ELF-1 (cell line): ENCODE measurements around the gene FGFR2.

Experiments used
- DNase-seq: peaks from one replicate; pipeline ENCODE4 v3.0.0-alpha.2; 2016; ENCODE audit warnings: low read depth, low spot score

Gene FGFR2

GRCh38 chr10:121610798-121611323, 12.6 kb upstream of the FGFR2 start:
- no peak for DNase-seq

DNA sequence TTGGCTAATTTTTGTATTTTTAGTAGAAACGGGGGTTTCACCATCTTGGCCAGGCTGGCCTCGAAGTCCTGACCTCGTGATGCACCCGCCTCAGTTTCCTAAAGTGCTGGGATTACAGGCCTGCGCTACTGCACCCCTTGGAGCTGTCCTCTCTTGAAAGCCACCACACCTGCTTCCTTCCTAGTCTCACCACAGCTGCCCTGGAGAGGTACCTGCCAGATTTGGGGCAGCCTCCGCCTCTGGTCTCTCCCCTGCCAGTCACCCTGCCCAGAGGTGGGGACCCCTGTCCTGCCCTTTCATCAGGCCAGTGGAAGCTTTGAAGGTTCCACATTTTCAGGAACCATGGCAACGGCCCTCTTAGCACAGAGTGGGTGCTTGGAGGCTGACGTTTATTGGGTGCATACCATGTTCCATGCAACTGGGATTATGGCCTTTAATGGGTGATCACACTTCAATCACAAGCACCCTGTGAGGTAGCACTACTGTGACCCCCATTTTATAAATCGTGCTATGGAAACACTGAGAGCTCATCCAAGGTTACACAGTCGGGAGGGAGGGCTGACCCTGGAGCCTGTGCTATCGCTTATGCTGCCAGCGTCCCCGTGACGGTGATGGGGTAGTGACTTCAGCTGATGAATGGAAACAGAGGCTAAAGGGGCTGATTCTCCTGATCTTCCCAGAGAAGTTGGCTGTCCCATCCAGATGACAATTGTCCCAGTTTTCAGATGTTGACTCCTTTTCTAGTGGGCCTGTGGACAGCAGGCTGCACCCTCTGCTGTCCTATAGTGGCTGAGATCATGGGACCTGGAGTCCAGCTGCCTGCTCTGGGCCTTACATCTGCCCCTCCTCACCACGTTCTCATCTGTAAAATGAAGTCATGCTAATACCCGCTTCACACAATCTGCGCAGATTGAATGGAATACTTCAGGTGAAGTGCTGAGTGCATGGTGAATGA, 11.5 kb upstream of the FGFR2 start:
- no peak for DNase-seq

GRCh38 chr10:121608469-121609190, 10.4 kb upstream of the FGFR2 start:
- DNase-seq = peak; percentile 87

GRCh38 chr10:121607310-121608055, 9.2 kb upstream of the FGFR2 start:
- no peak for DNase-seq

- DNase-seq = no peak
These were observed 7.5 kb upstream of the FGFR2 start for GRCh38 chr10:121605708-121606107.

DNA sequence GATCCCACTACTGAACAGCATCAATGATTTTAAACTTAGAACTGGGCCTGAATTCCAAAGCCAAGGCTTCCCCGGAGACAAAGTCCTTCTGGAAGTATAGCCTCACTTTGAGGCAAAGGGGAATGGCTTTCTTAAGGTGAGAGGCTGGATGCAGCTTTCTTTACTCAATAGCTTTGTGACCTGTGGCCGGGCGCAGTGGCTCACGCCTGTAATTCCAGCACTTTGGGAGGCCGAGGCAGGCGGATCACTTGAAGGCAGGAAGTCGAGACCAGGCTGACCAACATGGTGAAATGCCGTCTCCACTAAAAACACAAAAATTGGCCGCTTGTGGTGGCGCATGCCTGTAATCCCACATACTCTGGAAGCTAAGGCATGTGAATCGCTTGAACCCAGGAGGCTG, 3.2 kb upstream of the FGFR2 start:
- DNase-seq = peak; percentile 44

DNA sequence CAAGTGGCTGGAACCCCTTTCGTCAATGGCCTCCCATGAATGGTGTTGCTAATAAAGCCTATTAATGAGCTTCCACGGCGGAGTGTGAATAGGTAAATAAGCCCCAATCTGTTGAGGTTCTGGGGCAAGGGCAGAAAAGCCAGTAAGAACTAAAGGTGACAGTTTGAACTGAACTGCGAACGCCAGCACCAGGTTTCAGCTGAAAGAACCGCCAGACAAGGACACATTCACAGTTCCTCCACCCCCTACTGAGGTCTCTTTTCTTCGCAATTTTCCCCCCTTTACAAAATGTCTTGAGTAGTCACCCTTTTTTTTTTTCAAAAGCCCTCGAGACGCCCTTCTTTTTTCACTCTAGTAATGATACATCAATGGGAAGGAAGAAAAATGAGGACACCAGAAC, 2.4 kb upstream of the FGFR2 start:
- no peak for DNase-seq

- no peak for DNase-seq
These were observed 1.7 kb upstream of the FGFR2 start for GRCh38 chr10:121599947-121600346.

GRCh38 chr10:121597504-121598262, 561 bp downstream of the FGFR2 start:
- peak; percentile 60 for DNase-seq

DNA sequence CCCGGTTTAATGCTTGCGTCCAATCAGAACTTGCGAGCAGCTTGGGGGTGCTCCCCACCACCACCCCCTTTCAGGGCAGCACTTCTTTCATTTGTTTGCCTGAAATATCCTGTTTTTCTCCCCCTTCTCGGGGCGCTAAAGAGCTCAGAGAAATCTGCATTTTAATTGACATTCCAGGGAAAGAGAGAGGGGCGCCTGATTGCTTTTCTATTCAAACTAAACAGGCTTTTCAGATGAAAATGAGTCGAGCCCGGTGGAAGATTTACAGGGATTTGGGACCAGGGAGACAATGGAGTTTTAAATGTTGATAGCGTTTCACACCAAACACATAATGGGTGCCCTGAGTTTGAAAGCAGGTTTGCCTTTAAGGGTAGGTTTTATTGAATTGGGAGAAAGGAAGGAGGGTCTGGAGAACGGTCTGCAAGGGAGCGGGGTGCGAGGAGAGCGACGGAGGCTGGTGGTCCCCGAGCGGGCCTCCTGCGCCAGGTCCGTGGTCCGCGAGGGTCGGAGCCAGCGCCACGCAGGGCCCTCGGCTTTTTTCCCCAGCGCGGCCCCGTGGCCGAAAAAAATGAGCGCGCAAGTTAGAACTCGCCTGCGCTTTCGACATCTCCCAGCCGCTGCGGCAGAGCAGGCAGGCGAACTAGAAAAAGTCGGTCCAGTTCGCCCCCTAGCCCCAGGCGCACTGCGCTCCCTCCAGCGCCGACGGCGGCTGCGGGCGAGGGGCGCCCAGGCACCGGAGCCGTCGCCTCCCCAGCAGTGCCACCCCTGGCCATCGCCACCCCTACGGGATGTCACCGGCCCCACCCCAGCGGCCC, 1.3 kb downstream of the FGFR2 start:
- peak; percentile 69 for DNase-seq

DNA sequence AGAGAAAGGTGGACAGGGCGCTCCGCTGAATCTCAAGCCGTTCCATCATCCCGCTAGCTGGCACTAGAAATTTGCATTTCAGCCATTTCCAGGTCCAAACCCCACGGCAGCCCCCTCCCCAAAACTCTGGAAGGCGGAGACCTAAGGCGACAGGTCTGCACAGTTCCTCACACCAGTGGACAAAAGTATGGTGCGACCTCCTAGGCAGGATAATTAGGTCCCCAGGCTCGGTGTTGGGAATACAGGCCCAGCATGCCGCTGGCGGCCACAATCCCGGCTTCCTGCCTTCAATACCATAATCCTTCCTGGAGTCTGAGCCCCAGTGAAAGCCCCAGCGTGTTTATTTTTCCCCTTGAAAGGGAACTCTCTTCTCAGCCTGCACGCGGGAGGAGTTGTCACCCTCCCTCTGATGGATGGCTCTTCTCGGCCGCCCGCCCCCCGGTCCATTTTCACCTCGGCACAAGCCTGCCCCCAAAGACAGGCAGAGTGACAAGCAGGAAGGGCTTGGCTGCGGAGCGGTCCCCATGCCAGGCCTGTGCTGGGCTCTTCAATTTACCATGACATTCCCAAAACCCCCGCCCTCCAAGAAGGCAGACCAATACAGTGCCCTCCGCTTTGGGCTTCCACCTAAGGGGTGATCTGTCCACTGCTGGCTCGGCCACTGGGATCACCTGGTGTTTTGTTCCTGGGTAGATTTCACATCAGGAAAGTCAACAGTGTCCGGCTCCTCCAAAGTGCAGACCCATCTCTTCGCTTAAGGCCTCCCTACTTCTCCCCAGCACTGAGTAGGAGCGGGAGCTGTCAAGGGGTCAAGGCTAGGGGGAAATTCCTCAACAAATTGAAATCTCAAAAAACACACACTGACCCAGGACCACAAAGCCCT, 2.2 kb downstream of the FGFR2 start:
- peak; percentile 89 for DNase-seq

DNA sequence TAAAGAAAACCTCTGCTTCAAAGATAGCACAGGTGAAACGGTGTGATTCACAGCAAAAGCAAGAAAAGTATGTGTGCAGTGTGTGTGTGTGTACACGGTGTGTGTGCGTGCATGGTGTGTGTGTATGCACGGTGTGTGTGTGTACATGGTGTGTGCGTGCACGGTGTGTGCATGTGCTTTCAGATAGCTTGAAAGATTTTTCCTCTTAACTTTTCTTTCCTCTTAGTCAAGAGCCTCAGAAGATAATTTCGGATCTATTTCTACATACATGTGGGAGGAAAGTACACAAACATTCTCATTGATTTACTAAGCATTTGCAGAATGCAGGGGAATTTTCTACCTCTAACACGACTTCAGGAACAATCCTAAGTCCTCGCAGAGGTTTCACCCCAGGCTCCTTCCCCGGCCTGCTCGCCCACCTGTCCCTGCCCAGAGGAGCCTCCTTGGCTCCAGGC, 2.9 kb downstream of the FGFR2 start:
- DNase-seq = no peak

GRCh38 chr10:121594623-121595350, 3.5 kb downstream of the FGFR2 start:
- no peak for DNase-seq

DNA sequence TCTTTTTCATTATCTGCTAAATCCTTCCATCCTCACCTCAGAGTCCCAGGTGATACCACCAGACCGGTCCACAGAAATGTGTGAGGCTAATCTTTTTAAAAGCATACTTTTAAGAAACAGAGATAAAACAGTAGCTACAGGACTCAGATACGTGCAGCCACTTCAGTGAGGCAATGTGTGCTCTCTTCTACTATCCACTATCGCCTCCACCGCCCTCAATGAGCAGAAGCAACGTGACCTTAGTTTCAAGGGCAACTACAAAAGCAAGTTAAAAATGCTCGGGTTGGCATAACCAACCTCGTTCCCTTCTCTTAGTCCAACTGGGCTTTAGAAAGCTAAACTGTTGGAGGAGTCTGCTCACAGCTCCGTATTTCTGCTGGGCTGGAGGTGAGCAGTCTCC, 4.2 kb downstream of the FGFR2 start:
- DNase-seq = no peak

DNA sequence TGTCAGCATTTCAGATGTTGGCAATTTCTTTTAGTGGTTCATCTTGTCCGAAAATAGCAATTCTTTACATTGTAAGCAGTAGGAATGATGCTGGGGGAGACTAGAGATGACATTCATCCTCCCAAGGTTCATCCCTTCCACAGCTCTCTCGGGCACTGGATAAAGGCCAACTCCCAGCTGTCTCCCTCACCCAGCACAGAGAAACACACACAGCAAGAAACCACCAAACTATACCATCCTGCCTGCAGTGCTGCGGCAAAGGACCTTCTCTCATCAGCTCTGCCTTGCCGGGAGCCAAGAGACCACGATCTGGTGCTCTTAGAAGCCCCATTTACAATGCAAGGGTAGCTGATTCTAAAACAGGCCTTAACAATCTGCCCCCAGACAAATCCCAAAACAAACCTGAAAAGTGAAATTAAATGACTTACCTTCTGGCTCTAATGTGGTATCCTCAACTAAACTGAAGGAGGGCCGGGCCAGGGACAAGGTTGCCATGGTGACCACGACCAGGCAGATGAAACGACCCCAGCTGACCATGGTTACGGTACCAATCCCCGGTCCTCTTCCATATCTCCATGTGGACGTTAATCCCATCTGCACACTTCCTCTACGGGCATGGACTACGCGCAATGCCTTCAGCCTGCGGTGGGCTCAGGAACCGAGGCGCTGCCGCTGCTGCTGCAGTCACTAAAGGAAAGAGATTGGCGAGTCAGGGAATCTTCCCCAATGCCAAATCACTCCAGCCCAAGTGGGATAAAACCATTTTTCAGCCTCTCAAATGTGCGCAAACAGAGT, 4.8 kb downstream of the FGFR2 start:
- no peak for DNase-seq

DNA sequence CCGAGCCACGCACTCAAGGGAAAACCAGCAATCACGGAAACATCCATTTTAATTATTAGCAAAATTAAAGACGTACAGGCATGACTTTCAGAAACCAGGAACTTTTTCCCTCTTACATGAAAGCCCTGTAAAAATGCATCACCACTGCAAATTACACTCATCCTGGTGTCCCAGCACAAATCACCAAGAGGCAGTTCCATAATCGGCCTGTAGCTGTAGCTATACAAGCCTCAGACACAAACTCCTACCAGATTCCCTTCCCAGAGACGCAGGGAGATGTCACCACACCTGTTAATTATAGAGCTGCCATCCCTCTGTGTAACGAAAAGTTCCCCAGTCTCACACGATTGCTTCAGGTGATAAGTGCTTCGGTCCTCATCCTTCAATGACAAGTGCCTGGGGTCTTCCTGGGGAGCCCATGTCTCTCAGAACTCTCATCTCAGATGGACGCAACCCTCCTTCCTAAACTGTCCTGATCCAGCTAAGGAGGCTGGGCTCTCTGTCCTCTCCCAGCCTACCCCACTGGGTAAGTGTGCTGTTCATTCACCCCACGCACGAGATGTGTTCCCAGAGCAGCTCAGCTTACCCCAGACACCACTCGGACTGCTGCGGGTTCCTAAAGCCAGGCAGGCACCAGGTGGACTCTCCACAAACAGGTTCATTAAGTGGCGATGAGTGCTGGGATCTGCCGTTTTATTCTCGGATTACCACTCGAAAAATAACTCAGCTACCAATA, 5.9 kb downstream of the FGFR2 start:
- peak; percentile 4 for DNase-seq

GRCh38 chr10:121591186-121591585, 7.1 kb downstream of the FGFR2 start:
- no peak for DNase-seq
